ENCODE measurements around the gene YBX2. TPM values are rescaled to one million over a fixed set of nuclear protein-coding genes. Genes with fewer than 3 reads are reported as not detected.

Gene YBX2
- total and polyA plus RNA-seq, 8 donors, result 0.43 to 72.4 (median 1.3) TPM; not detected in 1

DNA sequence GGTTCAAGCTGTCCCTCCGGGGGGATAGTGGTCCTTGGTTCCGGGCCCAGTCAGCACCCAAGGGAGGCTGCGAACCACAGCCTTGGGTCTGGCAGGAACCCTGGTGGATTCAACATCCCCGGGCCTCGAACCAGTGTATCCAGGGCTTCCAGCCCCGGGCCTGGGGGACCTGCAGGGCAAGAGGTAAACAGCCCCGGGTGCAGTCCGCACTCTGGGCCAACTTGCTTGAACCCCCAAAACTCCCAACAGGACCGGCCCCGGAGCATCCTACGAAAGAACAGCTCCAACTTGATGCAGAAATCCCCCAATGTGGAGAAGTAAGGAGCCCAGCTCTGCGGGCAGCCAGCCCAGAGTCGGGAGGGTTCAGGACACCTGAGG is 36.2 kb upstream of the YBX2 start:
- no peak for TF ChIP-seq EP300 (IDR thresholded peaks at IDR 0.05)
- TF ChIP-seq POLR2A (IDR thresholded peaks at IDR 0.05), result no peak
- TF ChIP-seq, protein P1, sequence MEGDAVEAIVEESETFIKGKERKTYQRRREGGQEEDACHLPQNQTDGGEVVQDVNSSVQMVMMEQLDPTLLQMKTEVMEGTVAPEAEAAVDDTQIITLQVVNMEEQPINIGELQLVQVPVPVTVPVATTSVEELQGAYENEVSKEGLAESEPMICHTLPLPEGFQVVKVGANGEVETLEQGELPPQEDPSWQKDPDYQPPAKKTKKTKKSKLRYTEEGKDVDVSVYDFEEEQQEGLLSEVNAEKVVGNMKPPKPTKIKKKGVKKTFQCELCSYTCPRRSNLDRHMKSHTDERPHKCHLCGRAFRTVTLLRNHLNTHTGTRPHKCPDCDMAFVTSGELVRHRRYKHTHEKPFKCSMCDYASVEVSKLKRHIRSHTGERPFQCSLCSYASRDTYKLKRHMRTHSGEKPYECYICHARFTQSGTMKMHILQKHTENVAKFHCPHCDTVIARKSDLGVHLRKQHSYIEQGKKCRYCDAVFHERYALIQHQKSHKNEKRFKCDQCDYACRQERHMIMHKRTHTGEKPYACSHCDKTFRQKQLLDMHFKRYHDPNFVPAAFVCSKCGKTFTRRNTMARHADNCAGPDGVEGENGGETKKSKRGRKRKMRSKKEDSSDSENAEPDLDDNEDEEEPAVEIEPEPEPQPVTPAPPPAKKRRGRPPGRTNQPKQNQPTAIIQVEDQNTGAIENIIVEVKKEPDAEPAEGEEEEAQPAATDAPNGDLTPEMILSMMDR (IDR thresholded peaks at IDR 0.05), result no peak
- TF ChIP-seq POLR2AphosphoS5 (IDR thresholded peaks at IDR 0.05), result no peak
- WGBS, 5 donors, result 55 to 71% (median 65%) methylated on average over 8 to 13 of the region's 13 CpGs
- DNase-seq, result no peak
- Histone ChIP-seq H3K9me3 (no peaks in the 10 kb centered on the region), H3K4me1 (peaks cover 12 to 29% (median 25%) of the 10 kb centered on the region in 4 donors), H3K36me3 (peaks cover 0 to 18% (median 13%) of the 10 kb centered on the region in 4 donors), H3K27me3 (peaks cover 0 to 20% (median 0%) of the 10 kb centered on the region in 3 donors), H3K27ac (peak overlapping the region; percentile 81 to 95 (median 94)), H3K4me3 (peak overlapping the region; percentile 89 to 99 (median 97))
- intact Hi-C loops (cut with DNase I; ENCODE audit: low total_unique reads), result no loop called here

- Histone ChIP-seq H3K9me3 (no peaks in the 10 kb centered on the region), H3K27ac (peak overlapping the region; percentile 81 to 95 (median 94)), H3K36me3 (peaks cover 0 to 23% (median 18%) of the 10 kb centered on the region in 4 donors), H3K4me1 (peaks cover 12 to 29% (median 25%) of the 10 kb centered on the region in 4 donors), H3K4me3 (peak overlapping the region; percentile 89 to 99 (median 97)), H3K27me3 (peaks cover 0 to 15% (median 0%) of the 10 kb centered on the region in 3 donors)
- intact Hi-C loops (cut with DNase I; ENCODE audit: low total_unique reads), result no loop called here
- no peak for TF ChIP-seq EP300 (IDR thresholded peaks at IDR 0.05)
- TF ChIP-seq POLR2A (IDR thresholded peaks at IDR 0.05), result no peak
- TF ChIP-seq, protein P1 (IDR thresholded peaks at IDR 0.05), result no peak
- no peak for TF ChIP-seq POLR2AphosphoS5 (IDR thresholded peaks at IDR 0.05)
- peak; percentile 73 to 93 for DNase-seq
- WGBS, 5 donors, result 0 to 3% (median 1%) methylated on average over 26 to 34 of the region's 34 CpGs
These were observed 35.7 kb upstream of the YBX2 start for GRCh38 chr17:7329997-7330637.

GRCh38 chr17:7329374-7329996 is 35.0 kb upstream of the YBX2 start:
- TF ChIP-seq POLR2AphosphoS5 (IDR thresholded peaks at IDR 0.05) (peak; percentile 63 to 92 (median 88)), EP300 (IDR thresholded peaks at IDR 0.05) (no peak), POLR2A (IDR thresholded peaks at IDR 0.05) (peak in 1 of 4 donors; percentile 32)
- TF ChIP-seq, protein P1 (IDR thresholded peaks at IDR 0.05), result peak in 1 of 7 experiments; percentile 15
- Histone ChIP-seq H3K27ac (peak overlapping the region; percentile 81 to 95 (median 94)), H3K27me3 (peaks cover 0 to 9% (median 0%) of the 10 kb centered on the region in 3 donors), H3K9me3 (no peaks in the 10 kb centered on the region), H3K4me1 (peaks cover 12 to 29% (median 26%) of the 10 kb centered on the region in 4 donors), H3K36me3 (peaks cover 5 to 29% (median 24%) of the 10 kb centered on the region in 4 donors), H3K4me3 (peak overlapping the region; percentile 89 to 99 (median 97))
- peak; percentile 98 to 100 for DNase-seq
- intact Hi-C loops (cut with DNase I; ENCODE audit: low total_unique reads), result no loop called here
- 0 to 1% (median 0%) methylated on average over 40 to 43 of the region's 43 CpGs for WGBS, 5 donors

GRCh38 chr17:7328840-7329373 is 34.5 kb upstream of the YBX2 start, which contains the start of gene NEURL4:
Gene NEURL4, minus strand, starts transcription at chr17:7329335. Its CDS starts 23 bp downstream, at chr17:7329312.
- 0 to 2% (median 1%) methylated on average over 23 to 50 of the region's 50 CpGs for WGBS, 5 donors
- H3K27me3 ChIP-seq, result peaks cover 0 to 5% (median 0%) of the 10 kb centered on the region in 3 donors
- TF ChIP-seq, protein P1 (IDR thresholded peaks at IDR 0.05), result no peak
- TF ChIP-seq POLR2A (IDR thresholded peaks at IDR 0.05) (no peak), POLR2AphosphoS5 (IDR thresholded peaks at IDR 0.05) (no peak), EP300 (IDR thresholded peaks at IDR 0.05) (no peak)
- peaks cover 12 to 34% (median 28%) of the 10 kb centered on the region in 4 donors for H3K4me1 ChIP-seq
- intact Hi-C loops (cut with DNase I; ENCODE audit: low total_unique reads), result no loop called here
- peak within 1 kb of the TSS; percentile 89 to 99 (median 97) for H3K4me3 ChIP-seq
- H3K27ac ChIP-seq, result peak within 1 kb of the TSS; percentile 81 to 95 (median 94)
- no peak for DNase-seq
- peaks cover 7 to 35% (median 30%) of the 10 kb centered on the region in 4 donors for H3K36me3 ChIP-seq
- H3K9me3 ChIP-seq, result no peaks in the 10 kb centered on the region
